Bone marrow (tissue), 2 donors: Measurements from ENCODE around the gene TPRN.

Experiments
- DNase-seq, 2 donors: peaks; one replicate each; lab custom pipeline; 2025; lab: John Stamatoyannopoulos, UW

TPRN gene

DNA sequence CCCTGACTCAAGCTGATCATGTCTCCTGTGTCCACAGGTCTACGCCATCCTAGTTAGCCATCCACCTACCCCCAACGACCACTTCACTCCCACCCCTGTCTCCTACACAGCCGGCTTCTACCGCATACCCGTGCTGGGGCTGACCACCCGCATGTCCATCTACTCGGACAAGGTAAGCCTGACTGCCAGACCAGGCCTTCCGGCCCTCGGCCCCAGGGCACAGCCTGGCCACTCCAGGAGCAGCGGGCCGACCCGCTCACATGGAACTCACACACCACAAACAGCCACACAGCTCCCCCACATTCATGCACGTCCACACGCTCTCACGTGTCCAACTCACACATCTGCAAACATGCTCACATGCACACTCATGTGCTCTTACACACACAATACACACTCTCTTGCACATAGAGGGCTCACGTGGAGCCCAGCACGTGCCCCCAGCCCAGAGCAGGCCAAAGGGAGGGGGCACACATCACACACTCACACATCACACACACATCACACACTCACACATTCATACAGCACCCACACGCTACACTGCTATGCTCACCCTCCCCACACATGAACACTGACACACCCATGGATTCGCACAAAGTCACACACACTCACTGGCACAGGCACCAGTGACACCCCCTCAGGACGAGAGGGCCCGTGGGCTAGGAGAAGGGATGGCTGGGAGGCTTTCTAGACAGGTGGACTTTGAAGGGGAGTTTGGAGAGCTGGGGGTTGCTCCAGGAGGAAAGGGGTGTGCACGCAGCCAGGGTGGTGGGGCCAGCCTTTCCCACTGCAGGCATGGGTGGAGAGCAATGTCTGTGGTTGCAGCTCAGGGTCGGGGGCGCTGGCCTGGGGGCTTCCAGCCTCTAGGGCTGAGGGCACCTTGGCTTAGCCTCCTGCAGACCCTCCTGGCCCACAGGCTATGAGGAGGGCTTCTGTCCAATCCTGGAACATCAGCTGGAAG is 58.3 kb downstream of the TPRN start:
- DNase-seq, result no peak
